GM19438 (cell line): Measurements from ENCODE around the gene TCEAL1.
"Not testable (repeated sequence)": the region's sequence is repeated elsewhere in the genome, so short reads cannot be mapped to it uniquely, and the experiment has no call there.

Experiments
- ATAC-seq: cut with Tn5 transposase; IDR thresholded peaks from one replicate; pipeline ENCODE4 v1.9.1; 2021; ENCODE audit warnings: low read depth; ENCODE audit not compliant: unreplicated experiment

Gene TCEAL1, protein sequence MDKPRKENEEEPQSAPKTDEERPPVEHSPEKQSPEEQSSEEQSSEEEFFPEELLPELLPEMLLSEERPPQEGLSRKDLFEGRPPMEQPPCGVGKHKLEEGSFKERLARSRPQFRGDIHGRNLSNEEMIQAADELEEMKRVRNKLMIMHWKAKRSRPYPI

DNA sequence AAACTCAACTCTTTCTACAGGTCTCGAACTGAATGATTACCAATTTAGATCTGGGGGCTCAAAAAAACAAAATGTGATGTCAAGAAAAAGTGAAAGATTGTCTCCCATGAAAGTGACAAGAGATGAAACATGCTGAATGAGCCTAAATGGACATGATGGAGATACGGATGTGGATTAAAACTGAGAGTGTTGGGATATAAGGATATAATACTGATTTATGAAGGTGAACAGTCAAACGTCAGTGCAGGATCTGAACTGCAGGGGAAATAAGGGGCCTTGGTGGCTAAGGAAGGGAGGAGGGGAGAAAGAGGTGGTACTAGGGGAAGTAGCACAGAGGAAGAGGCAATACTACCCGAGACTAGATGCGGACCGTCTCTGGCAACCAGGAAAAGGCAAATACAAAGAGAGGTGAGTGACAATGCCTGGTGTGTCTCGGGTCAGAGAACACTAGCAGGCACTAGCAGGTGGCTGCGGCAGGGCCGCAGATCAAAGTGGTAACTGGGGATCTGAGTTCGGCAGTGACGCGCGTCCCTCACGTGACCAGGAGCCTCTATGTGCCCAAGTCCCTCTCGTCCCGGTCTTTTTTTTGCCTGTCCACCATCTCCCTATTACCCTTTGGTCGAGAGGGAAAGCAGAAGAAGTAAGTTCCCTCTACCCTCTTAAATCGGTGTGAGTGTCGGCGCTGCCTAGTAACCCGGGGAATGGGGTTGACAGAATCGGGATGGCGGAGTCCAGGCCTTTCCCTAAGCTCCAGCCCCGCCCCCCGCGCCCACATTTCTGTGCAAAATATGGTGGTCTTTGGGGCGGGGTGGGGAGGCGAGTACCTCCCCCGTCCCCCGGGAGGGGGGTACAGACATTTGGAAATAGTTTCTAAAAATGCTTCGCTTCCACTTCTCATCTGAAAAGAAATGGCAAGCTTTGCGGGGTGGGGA is at the start of gene TCEAL1:
Gene TCEAL1 (plus strand): TSS at position 590 of the 932 bp plus-strand sequence. CDS start 942 bp downstream, outside the sequence.
- peak; percentile 61 for ATAC-seq

DNA sequence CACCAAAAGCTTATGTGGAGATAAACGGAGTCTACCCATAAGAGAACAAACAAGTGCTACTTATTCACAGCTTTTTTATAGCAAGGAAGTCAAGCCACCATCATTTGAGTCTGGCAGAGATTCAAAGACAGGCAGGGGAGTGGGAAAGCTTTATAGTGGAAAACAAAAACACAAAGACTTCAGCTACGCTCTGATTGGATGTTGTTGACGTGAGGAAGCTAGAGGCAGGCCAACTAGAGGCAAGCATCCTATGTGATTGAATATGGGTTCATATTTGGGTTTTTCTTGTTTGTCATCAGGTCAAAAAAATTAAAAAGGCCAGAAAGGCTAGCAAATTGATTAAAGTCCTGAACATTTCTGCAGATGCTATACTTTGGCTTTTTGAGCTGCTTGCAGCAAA is 44.2 kb upstream of the TCEAL1 start:
- ATAC-seq: no peak

DNA sequence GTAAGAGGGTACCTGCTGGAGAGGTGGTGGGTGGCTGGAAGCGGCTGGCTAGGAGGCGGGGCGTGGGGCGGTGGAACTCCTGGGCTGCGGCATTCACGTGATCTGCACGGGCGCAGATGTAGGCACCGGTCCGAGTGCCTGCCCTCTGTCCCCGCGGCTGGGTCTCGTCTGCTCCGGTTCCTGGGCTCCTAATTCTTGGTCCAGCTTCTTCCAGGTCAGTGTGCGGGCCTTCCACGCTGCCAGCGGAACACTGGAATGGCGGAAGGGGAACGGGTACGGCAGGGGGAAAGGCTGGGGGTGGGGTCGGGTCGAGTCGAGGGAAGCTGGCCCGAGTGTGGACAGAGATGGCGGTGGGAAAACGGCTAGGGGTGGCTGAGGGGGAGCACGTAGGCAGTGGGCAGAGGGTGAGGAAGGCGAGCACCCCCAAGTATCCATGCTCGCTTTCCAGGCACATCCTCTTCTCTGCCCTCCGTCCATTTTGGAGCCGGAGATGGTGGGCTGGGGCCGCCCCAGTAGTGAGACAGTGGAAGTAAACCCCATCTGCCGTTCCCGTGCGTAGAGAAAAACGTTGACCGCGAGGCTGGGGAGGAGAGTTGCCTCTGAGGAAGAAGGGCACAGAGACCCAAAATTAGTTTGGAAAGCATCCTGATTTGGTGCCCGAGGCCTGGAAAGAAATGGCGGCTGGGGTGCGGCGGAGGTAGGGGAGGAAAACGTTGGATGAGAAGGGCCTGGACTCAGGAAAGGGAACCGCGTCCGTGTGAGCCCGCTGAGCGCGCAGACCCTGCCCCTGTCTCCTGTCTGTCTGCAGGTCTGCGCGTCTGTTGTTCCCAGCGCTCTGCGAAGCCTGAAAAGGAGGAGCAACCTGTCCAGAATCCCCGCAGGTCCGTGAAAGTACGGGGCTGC is 43.1 kb upstream of the TCEAL1 start, which contains the start of gene TCEAL4:
Gene TCEAL4 (plus strand): TSS at position 105 of the 903 bp plus-strand sequence. CDS start 1,161 bp downstream, outside the sequence.
- peak; percentile 65 for ATAC-seq

DNA sequence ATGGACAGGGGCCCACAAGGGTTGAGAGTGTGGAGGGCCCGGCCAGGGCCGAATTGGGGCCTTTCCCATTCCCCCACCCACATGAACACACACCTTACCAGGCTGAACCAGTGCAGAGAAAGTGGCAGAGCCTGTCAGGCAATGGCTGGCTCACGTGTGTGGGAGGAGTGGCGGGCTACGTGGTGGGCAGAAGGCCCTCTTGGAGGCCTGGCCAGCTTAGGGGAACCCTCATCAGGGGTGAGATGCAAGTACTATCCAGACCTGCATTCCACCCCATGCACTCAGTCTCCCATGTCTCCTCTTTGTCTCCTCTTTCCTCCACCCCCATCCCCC is 42.5 kb upstream of the TCEAL1 start:
- ATAC-seq: peak; percentile 3

DNA sequence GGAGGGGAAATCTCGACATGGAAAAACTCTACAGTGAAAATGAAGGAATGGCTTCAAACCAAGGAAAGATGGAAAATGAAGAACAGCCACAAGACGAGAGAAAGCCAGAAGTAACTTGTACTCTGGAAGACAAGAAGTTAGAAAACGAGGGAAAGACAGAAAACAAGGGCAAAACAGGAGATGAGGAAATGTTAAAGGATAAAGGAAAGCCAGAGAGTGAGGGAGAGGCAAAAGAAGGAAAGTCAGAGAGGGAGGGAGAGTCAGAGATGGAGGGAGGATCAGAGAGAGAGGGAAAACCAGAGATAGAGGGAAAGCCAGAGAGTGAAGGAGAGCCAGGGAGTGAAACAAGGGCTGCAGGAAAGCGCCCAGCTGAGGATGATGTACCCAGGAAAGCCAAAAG is 42.1 kb upstream of the TCEAL1 start:
- ATAC-seq: no peak

DNA sequence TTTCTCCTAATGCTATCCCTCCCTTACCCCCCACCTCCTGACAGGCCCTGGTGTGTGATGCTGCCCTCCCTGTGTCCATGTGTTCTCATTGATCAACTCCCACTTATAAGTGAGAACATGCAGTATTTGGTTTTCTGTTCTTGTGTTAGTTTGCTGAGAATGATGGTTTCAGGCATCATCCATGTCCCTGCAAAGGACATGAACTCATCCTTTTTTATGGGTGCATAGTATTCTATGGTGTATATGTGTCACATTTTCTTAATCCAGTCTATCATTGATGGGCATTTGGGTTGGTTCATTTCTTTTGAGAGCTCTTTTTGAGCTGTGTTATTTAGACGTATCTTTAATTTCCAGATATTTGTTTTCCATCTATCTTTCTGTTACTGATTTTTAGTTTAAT is 36.5 kb upstream of the TCEAL1 start:
- ATAC-seq: not testable (repeated sequence)

DNA sequence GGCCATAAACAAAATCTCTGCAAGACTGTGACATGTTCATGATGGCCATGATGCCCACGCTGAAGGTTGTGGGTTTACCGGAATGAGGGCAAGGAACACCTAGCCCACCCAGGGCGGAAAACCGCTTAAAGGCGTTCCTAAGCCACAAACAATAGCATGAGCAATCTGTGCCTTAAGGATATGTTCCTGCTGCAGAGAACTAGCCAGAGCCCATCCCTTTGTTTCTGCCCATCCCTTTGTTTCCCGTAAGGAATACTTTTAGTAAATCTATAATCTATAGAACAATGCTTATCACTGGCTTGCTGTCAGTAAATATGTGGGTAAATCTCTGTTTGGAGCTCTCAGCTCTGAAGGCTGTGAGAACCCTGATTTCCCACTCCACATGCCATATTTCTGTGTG is 33.6 kb upstream of the TCEAL1 start:
- not testable (repeated sequence) for ATAC-seq

DNA sequence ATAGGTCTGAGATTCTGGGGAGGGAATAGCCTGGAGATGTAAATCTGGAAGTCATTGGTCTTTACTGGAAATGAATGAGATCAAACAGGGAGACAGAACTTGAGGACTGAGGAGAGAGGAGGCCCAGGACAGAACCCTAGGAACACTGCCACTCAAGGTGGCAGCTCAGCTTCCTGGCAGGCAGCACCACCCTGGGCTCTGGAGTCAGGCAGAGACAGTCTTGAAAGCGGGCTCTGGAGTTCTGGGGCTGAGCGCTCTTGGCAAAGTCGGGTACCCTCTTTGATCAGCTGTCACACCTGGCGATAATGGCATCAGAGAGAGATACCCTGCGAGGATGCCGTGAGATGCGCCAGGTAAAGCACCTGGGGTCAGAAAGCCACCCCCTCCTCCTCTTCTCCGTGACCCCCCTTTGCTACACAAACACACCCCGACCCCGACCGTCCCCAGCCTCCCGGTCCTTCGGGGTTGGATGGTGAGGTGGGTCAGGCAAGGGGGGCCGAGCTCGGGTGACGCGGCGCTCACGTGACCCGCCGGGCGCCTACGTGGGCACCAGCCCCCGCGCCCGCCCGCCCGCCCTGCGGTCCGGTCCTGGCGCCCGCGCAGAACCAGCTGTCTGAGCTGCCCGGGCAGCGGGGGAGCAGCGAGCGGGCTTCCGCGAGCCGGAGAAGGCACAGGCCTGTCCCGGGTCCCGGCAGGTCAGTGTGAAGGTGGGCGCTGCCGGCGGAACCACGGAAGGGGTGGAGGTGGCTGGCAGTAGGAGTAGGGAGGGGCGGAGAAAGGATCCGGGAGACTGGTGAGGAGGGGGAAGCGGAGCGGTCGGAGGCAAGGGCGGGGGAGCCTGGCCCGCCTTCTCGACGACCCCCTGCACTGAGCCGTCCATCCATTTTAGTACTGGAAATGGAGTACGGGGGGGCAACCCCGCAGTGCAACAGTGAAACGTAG is 21.1 kb upstream of the TCEAL1 start, which contains the start of gene TCEAL3:
Gene TCEAL3 (plus strand): TSS at position 600 of the 942 bp plus-strand sequence. CDS start 1,102 bp downstream, outside the sequence.
- ATAC-seq: peak; percentile 62

DNA sequence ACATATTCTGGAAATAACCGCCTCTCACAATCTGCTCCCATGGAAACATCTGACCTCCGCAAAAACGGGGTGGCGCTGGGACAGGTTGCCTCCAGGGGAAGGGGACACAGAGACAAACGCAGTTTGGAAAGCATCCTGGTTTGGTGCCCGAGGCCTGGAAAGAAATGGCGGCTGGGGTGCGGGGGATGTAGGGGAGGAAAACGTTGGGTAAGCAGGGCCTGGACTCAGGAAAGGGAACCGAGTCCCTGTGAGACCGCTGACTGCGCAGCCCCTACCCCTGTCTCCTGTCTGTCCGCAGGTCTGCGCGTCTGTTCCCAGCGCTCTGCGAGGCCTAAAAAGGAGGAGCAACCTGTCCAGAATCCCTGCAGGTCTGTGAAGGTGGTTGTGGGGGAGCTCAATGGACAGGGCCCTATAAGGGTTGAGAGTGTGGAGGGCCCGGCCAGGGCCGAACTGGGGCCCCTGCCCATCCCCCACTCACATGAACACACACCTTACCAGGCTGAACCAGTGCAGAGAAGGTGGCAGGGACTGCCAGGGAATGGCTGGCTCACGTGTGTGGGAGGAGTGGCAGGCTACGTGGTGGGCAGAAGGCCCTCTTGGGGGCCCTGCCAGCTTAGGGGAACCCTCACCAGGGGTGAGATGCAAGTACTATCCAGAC is 20.3 kb upstream of the TCEAL1 start:
- ATAC-seq: peak; percentile 13

DNA sequence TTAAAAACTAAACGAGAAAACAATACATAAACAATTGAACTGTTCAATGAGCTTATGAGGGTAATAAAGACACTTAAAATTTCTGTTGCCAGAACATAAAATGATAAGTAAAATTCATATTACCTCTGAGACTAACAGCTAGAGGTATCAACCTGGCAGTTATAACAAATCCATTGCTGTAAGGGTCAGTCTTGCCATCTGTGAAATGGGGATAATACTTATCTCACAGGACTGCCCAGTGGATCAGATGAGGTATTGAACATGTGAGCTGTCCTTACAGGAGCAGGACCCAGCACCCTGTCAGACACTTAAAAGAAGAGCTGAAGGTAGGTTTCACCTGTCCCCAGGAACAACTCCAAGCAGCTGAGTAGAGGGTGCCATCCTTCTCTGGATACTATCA is 18.5 kb upstream of the TCEAL1 start:
- ATAC-seq: no peak

DNA sequence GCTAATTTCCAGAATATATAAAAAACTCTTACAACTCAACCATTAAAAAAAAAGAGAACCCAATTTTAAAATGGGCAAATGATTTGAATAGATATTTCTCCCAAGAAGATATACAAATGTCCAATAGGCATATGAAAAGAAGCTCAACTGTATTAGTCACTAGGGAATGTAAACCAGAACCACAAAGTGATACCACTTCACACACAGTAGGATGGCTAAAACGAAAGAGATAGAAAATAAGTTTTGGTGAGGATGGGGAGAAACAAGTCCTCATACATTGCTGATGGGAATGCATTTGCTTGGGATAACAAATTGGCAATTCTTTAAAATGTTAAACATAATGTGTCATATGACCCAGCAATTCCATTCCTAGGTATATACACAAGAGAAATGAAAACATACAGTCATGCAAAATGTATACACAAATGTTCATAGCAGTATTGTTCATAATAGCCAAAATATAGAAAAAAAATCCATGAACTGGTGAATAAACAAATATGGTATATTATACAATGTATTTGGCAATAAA is 15.3 kb upstream of the TCEAL1 start:
- no peak for ATAC-seq

DNA sequence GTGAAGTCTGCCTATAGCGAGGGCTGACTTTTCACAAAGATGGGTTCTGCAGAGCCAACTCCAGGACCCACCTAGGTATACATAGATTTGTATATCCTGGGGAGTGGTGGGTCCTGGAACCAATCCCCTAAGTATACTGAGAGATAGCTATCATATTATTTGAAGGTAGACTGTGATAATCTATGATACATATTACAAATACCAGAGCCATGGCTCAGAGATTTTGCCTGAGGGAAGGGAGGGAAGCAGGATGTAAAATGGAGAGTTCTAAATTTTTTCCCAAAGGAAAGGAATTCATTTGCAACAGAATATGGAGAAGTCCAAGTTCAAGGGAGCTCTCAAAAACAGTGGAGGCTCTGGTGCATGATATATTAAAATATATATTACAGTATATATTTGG is 13.8 kb upstream of the TCEAL1 start:
- ATAC-seq: no peak

DNA sequence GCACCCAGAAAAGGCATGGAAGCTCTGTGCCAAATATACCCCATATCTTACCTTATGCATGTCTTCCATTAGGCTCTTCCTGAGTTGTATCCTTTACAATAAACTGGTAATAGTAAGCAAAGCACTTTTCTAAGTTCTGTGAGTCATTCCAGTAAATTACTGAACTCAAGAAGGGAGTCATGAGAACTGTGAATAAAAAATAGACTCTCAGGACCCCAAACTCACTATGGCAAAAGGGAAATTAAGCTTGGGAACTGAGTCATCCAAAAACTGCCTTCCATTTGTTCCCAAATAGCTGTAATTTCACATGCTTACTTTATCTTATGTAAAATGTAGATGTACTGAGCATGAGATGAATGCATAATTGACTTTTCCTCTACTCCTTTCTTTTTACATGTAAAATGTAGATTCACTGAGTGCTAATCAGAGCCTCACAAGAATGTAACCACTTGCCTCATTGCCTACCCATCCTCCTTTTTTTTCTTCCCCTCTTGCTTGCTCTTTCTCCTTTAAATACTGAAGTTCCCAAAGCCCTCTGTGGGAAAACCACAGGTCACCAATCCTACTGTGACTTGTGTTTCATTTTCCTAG is 12.9 kb upstream of the TCEAL1 start:
- ATAC-seq: no peak

DNA sequence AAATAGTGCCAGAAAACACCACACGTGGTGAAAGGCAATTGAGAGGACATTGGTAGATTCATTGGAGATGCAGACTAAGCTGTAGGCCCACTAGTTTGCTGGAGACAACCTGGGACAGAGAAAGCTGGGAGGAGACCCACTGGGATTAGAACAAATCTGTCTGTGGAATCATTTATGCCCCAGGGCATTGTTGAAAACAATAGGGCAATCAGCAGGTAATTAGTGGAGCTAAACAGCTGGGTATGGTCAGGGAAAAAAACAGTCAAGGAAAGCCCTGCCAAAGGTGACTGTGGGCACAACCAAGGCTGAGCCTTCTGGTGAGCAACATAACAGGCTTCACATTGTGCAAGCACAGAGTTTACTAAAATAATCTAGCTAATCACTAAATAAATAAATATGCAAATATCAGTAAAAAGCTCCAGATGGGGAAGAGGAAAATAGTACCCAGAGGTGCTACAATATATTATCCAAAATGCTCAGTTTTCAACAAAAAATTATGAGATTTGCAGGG is 12.0 kb upstream of the TCEAL1 start:
- ATAC-seq: no peak

DNA sequence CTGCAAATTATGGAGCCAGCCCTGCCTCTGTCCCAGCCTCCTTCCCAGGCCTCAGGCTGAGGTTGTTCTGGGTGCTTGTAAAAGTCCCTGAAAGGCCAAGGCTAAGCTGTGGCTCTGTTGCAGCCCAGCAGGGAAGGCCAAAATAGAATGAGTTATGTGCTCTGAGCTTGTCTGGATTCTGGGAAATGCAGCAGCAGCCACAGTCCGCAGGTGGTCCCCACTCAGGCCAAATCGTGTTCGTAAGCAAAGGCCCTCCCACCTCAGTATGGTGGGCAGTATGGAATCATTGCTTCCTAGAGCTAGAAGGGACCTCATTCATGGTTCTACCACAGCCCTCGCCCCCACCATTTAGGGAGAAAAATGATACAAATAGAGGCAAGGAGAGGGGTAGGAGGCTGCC is 4.7 kb upstream of the TCEAL1 start:
- no peak for ATAC-seq

DNA sequence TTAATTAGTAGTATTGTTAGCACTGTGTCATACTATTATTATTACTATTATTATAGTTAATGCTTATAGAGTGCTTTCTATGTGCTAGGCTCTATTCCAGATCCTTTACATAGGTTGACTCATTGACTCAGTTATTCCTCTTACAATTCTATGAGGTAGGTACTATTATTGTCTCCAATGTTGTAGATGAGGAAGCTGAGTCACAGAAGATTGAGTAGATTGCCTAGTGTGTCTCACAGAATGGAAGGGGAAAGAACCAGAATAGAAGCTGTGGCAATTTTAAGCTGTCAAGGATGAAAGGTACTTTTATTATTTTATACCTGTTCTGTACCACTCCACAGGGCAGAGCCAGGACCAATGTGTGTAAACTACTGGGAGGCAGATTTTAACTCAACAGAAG is 1.9 kb upstream of the TCEAL1 start:
- ATAC-seq: no peak

DNA sequence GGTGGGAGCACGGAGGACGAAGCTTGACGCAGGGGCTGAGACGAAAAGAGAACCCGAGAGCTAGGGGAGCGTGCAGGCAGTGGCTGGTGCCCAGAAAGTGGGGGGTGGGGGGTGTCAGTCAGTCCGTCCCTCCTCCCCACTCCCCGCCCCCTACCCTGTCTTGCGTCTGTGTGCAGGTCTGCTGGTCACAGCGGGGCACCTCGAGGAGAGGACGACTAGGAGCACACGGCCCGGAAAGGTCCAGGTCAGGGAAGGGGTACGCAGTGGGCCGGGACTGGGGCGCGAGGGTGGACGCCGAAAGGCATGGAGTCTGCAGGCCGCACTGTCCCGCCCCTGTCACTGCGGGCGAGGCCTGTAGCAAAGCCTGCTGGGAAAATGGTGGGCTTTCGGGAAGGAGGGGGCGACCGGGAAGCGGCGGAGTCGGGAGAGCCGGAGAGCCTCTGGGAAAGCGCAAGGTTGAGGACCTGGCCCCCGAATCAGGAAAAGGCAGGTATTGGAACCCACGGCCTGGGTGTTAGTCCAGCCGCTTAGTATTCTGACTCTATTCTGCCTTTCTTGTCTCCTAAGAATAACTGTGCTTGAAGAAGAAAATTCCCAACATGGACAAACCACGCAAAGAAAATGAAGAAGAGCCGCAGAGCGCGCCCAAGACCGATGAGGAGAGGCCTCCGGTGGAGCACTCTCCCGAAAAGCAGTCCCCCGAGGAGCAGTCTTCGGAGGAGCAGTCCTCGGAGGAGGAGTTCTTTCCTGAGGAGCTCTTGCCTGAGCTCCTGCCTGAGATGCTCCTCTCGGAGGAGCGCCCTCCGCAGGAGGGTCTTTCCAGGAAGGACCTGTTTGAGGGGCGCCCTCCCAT is 769 bp downstream of the TCEAL1 start:
- peak; percentile 40 for ATAC-seq

DNA sequence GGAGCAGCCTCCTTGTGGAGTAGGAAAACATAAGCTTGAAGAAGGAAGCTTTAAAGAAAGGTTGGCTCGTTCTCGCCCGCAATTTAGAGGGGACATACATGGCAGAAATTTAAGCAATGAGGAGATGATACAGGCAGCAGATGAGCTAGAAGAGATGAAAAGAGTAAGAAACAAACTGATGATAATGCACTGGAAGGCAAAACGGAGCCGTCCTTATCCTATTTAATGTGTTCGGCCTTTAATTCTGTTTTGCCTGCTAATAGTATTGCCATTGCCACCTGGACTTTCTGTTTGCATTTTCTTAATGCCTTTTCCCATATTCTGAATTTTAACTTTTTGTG is 1.4 kb downstream of the TCEAL1 start:
- ATAC-seq: no peak
